ENCODE data around the gene NPAS2.
A peak's percentile ranks its signal among the peaks of the same experiment; 100 is the strongest.

Gene NPAS2

DNA sequence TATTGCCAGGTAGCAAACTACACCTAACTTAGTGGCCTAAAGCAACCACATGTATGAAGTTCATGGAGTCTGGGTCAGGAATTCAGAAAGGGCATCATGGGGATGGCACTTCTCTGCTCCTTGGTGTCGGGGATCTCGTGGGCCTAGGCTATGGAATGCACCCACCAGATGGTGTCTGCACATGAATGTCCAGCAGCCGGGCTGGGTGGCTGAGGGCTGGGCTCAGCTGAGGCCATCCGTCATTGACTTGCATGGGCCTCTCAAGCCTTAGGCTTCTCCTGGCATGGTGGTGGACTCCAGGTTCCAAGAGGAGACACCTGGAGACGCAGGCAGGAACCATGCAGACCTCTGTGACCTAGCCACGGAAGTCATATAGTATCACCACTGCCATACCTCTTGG, 156.1 kb downstream of the NPAS2 start:
- DNase-seq = no peak

DNA sequence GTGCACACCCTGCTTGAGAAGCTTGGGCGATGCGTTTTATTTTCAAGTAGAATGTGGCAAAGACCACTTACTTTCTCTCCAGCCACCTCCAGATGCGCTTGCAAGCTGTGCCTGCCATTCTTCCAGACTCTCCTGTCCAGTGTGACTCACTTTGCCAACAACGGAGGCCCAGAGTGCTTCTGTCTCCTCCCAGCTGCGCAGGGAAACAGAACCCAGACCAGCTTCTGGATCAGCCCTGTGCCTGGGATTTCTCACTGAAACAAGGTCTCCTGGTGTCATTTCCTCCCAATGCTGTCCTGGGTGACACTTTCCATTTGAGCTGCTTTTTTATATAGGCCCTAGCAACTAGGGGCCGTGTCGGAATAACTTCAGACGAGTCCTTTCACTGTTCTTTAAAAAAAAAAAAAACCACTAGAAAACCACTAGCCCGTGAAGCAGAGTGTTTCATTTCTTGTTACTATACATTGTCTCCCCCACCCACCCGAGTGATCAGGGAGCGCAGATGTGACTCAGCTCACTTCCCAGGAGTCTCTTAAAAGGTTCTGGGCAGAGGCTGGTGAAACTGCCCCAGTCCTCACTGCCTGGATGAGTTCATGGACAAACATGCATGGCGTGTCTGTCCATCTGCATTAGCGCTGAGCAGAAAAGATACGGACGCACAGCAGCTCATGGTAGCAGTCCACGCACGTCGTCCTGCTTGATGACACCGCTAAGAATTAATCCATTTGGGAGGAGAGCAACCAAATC, 156.9 kb downstream of the NPAS2 start:
- DNase-seq = no peak

DNA sequence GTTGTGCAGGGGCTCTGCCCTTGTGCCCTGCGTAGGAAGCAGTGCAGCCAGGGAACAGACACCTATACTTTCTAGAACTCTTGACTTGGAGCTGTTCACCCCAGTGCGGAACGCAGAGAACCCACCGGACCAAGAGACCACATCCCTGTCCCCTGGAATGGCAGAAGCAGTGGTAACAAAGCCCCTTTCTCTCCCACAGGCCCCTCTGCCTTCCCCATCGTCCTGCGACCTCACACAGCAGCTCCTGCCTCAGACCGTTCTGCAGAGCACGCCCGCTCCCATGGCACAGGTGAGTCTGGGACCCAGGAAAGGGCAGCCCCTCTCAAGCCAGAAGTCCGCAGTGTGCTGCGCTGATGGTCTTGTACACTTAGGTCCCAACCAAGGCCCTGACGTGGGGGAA, 157.6 kb downstream of the NPAS2 start:
- DNase-seq = no peak

DNA sequence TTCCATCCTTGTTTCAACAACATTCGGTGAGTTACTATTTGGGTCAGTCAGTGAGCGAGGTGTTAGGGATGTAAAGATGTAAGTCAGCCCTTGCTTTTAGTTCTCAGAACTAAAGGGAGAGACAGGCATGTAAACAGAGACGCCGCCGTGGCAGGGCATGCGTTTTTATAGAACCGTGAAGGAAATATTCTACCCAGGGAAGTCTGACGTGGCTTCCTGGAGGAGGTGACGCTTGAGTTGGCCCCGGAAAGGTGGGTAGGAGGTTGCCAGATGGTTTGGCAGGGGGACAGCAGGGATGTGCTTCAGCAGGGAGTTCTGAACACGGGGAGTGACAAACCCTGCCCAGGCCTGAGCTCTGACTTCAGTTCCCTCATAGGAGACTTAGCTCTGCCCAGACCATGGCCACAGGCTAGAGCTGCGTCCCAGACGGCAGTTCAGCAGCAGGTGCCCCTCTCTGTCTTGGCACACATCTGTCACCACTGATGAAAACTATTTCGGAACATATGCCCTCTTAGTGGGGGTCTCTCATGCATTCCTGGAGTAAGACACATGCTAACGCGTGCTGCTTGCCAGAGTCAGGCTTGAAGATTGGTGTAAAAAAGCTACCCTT, 158.7 kb downstream of the NPAS2 start:
- peak; percentile 50 for DNase-seq

DNA sequence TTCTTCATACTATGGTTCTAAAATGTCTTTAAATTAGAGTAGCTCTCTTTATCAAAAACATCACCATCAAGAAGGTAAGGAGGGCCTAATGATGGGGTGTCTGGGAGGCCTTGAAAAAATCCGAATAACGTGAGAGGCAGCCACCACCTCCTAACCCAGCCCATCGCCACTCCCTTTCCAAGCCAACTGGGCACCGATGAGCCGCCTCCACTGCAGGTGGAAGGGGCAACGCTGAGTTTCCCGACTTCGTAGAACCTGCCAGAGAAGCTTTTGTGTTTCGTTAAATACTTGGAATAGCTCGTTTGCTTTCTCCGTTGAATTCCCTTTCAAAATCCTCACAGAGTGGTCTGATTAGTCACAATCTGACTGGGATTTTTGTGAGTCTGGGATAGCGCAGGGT, 160.1 kb downstream of the NPAS2 start:
- DNase-seq = no peak

DNA sequence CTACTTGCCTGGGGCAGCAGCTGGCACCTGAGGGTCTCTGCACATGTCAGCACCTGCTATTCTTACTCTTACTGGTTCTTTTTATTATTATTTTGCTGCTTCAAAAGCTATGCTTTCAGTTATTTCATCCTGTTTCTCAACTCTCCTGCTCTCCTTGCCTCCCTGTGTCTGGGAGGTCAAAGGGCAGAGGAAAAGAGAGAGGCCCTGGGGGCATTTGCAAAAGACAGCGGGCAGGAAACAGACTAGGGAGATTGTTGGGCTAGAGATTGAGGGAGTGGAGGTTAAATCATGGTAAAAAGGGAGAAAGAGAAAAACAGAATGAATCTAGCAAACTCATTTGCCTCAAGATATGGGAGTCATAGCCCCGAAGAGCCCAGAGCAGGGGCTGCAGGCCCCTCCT, 161.1 kb downstream of the NPAS2 start:
- DNase-seq = no peak

DNA sequence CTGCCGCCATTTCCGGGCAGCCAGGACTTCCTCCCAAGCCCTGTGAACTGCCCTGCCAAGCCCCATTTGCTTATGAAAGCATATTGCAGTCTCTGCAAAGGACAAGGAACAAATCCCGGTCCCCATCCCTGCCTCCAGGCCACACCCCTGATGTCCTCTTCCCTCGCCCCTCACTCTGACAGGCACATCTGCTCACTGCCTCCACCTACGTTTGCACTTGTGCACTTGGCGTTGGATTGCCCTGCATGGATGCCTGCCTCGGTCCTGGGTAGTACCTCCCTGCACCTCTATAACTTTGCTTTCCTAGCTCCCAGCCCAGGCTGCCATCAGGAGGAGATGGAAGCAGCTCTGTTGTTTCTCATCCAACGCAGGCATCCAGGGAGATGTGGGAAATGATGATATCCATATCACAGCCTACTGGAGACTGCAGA, 162.5 kb downstream of the NPAS2 start:
- no peak for DNase-seq

DNA sequence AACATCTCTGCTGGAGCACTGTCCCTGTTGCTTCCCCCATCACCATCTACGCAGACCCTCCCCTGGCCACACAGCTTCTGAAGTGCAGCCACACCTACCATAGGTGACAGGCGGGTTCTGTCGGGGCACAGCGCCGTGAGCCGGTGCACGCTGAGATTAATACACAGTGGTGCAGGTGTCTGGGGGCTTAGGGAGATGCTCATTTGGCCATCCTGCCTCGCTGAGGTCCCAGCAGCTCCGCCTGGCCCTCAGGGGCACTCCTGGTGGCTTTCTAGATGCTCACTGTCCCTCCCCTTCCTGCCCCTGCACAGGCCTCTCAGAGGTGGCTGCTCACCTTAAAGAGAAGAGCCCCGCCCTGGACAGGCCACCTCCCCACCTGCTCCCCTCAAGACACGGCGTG, 163.3 kb downstream of the NPAS2 start:
- no peak for DNase-seq

DNA sequence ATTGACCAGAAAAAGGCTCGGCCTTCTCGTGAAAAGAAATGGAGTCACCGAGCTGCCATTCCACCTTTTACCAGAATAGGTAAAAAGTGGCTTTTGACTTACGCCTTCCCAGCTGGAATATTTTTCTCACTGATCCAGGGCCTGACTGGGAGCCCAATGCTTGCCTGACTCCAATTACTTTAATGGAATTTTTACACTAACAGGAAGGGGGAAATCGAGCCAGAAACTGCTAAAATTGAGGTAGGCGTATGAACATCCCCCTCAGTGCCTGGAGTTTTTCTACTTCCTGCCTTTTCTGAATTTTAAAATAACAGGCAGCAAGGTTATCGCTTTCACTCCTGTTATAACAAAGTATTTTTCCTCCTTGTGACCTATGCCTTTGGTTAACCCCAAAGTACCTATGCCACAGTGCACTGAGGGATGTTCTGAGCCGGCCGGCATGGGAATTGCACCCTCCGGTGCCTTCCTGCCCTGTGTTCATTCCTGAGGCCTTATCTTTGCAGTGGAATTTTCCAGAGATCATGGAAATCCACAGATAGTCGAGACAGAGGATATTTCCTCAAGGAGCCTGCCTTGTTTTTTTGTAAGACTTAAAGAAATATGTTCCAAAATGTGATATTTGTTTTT, 163.9 kb downstream of the NPAS2 start:
- no peak for DNase-seq

DNA sequence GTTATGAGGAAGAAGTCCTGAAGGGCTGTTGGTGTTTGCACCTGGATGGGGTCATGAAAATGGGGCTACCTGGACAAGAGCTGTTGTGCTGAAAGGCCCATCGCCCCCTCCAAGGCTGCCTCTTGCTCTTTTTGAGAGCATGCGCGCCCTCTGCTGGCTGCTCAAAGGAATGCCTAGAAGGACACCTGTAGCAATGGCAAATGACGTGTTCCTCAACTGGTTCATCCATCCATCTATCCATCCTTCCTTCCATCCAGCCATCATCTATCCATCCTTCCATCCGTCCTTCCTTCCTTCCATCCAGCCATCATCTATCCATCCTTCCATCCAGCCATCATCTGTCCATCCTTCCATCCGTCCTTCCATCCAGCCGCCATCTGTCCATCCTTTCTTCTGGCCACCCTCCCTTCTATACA, 165.0 kb downstream of the NPAS2 start:
- DNase-seq = peak; percentile 68

DNA sequence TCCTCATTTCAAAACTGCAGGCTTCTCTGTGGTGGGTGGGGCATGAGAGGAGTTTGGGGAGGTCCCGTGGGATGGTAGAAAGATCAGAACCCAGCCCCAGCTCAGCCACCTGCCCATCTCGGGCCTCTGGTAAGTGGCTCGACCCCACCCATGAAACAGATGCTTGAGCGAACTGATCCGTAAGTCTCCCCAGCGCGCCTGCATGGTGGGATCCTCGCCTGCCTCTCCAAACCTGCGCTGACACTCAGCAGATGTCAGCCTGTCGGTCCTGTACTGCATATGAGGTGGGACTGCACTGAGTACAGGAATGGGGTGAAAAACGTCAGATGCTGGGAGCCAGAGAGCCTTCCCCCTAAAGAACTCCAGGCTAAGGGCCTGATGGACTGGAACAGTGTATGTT, 166.2 kb downstream of the NPAS2 start:
- DNase-seq = no peak

DNA sequence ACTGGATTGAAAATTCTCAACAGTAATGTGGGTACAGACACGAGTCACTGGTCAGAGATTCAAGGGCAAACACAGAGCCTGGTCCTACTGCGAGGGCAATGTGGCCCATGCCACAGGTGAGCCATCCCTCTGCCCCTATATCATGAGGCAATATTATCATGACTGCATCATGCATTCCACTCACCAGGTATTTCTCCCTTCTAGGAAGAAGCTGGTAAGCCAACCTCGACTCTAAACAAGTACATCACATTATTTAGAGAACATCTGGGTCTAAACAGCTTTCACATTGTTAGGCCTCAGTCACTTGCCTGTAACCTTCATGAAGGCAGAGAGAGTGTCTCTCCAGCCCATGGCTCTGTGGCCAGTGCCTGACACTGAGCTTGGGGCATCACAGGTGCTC, 167.6 kb downstream of the NPAS2 start:
- no peak for DNase-seq

DNA sequence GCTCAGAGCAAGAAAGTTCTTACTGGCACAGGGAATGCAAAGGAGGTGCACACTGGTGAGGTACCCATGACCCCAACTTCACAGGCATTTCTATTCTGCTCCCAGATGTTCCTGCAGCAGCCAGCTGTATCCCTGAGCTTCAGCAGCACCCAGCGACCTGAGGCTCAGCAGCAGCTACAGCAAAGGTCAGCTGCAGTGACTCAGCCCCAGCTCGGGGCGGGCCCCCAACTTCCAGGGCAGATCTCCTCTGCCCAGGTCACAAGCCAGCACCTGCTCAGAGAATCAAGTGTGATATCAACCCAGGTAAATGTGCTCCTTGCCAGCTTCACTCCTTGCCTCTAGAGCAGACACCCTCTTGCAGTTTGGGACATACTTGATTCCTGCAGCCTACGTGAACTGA, 168.0 kb downstream of the NPAS2 start:
- no peak for DNase-seq

DNA sequence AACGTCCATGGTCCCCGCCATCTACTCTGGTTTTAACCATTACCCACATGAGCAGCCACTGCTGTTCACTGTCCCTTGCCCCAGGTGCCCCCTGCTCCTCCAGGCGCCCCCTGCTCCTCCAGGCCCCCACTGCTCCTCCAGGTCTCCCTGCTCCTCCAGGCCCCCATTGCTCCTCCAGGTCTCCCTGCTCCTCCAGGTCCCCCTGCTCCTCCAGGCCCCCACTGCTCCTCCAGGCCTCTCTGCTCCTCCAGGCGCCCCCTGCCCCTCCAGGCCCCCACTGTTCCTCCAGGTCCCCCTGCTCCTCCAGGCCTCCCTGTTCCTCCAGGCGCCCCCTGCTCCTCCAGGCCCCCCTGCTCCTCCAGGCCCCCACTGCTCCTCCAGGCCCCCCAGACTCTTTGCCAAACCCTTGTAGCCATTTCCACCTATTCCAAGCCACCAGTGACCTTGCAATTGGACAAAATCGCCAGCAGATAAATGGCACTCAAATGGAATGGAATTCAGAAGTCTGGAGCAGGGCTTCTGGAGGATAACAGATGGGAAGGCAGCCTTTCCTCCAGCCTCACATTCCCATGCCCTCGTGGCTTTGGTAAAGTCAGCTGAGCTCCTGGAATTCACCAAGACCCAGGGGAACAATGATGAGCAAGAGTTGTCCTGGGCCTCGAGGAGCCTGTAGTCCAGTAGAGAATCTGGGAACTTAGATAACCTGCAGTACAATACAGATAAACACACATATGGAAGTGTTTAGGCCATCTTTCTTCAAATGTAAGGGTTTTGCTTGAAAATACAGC, 168.9 kb downstream of the NPAS2 start:
- peak; percentile 25 for DNase-seq

DNA sequence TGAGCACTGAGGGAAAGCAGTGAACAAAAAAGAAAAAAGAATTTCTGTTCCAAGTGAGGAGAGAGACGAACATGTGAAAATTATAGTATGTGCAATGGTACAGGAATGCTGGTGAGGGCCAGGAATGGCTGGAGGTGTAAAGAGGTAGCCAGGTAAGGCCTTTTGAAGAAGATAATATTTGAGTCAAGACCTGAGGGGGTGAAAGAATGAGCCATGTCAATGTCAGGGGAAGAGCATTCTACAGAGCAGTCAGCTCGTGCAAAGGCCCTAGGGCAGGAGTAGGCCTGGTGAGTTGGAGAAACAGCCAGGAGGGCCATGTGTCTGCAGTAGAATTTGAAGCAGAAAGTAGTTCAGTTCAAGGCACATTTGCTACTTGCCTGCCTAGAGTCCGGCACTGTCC, 169.7 kb downstream of the NPAS2 start:
- DNase-seq = no peak

DNA sequence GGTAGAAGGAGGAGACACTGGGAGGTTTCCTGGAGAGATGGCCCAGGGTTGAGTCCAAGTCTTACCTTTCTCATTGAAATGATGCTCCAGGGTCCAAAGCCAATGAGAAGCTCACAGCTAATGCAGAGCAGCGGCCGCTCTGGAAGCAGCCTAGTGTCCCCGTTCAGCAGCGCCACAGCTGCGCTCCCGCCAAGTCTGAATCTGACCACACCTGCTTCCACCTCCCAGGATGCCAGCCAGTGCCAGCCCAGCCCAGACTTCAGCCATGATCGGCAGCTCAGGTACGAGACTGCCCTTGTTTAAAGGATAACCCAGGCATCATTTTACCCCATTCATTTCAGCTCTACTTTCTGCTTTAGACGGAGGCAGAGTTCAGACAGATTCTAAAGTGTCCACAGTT, 170.2 kb downstream of the NPAS2 start:
- no peak for DNase-seq

DNA sequence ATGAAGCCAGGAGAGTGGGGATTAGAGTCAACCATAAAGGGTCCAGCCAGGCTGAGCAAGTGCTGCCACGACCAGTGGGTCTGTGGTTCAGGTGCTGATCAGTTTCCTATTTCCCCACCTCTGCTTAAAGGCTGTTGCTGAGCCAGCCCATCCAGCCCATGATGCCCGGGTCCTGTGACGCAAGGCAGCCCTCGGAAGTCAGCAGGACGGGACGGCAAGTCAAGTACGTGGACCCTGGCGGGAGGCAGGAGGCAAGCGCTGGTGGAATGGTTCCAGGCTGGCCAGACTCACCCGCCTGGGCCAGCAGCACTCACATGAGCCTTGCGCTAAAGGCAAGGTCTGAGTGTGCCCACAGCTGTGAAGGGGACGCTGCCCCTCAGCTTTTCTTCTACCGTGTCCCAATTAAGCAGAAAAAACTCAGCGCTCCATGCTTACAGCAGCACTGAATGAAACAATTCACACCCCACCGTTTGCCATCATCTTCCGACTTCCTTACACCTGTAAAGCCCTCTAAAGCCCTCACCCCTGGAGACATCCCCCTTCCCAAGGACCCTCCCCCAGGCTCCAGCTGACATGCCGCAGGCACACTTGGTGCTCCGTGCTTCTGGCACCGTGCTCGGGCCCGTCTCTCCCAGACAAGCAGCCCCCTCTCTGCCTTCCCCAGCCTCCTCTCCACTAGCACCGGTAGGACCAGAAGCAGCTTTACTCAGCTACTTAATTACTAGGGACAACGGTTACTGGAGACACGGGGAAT, 170.9 kb downstream of the NPAS2 start:
- no peak for DNase-seq

DNA sequence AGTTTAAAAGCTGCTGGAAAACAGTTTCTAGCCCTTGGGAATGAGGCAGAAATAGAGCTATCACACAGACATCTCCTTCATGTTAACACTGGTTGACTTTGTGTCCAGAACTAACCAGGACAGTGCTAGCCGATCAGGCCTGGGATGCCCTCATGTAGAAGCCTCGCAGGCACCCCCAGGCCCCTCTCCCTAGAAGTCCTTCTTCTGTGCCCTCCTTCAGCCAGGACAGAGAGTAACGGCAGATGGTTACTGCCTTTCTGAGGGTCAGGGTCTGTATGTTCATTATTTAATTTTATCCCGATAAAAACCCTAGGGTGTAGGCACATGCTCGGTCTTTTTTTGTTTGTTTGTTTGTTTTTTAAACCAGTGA, 171.4 kb downstream of the NPAS2 start:
- DNase-seq = no peak

DNA sequence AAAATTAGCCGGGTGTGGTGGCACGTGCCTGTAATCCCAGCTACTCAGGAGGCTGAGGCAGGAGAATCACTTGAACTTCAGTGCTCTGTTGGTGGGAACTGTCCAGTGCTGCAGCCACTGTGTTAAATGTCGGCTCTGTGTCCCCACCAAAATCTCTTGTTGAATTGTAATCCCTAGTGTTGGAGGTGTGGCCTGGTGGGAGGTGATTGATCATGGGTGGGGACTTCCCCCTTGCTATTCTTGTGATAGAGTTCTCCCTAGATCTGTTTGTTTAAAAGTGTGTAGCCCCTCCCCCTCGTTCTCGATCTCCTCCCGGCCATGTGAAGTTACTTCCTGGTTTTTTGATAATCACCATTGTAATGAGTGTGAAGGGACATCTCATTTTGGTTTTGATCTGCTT, 172.3 kb downstream of the NPAS2 start:
- no peak for DNase-seq

DNA sequence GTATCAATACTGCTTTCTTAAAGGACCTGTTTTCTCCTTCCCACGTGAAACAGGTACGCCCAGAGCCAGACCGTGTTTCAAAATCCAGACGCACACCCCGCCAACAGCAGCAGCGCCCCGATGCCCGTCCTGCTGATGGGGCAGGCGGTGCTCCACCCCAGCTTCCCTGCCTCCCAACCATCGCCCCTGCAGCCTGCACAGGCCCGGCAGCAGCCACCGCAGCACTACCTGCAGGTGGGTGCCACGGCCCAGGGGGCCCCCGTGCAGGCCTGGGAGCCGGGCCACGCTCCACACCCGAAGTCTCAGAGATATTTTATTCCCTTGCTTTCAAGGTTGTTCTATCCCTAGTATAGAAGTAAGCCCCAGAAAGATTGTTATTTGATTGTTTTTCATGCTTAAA, 173.4 kb downstream of the NPAS2 start:
- no peak for DNase-seq

DNA sequence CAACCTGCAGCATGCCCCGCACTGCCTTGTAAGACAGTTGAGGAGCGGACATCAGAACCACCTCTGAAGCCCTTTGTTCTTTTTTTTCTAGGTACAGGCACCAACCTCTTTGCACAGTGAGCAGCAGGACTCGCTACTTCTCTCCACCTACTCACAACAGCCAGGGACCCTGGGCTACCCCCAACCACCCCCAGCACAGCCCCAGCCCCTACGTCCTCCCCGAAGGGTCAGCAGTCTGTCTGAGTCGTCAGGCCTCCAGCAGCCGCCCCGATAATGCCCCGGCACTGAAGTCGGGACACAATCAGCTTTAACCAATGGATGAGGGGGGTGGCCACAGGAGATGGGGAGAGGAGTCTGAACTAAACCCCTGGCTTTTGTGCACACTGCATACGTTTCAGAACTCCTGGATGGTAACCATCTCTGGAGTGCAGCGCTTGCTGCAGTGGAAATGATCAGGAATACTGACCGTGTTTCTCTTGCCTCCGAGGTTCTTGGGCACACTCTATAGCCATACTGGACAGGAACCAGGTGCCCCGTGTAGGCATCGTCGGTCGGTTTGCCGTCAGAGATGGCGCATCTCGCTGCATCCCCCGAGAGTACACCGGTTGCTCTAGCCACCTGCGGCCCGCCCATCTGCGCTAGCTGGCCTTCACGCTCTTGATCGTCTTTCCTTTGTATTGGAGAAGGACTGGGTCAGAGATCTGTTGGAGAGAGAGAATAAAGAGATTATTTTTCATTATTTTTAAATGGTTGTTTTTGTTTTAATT, 175.6 kb downstream of the NPAS2 start:
- no peak for DNase-seq

All from EL (cell line).